HCT116 (cell line): ENCODE results near the gene TOX2.

Source experiments
- ATF3 ChIP-seq: IDR thresholded peaks from 2 replicates; pipeline ENCODE4 v1.6.1; 2012
- CTCF ChIP-seq, 3 experiments: fragments of 200-600 bp in 1 of 3; sonication (generic) in 1 of 3; IDR thresholded peaks in 2 of 3; conservative IDR thresholded peaks in 1 of 3; 2 replicates each; pipeline ENCODE4 v1.5.1; 2012 to 2017; ENCODE audit warnings: low read depth in 2 of 3, low read length in 2 of 3, antibody characterized with exemption in 1 of 3, borderline replicate concordance in 1 of 3, control low read depth in 1 of 3, mild to moderate bottlenecking in 1 of 3, mixed read lengths in 1 of 3, mixed run types in 1 of 3, moderate library complexity in 1 of 3; ENCODE audit not compliant: insufficient read depth in 1 of 3
- ELF1 ChIP-seq: IDR thresholded peaks from 2 replicates; pipeline ENCODE4 v1.6.1; 2012; ENCODE audit warnings: low read depth, borderline replicate concordance
- EZH2 ChIP-seq: fragments of 200-600 bp; sonication (generic); IDR thresholded peaks from 2 replicates; pipeline ENCODE4 v1.6.1; 2017; ENCODE audit warnings: antibody characterized with exemption, mixed run types
- FOSL1 ChIP-seq: IDR thresholded peaks from 2 replicates; pipeline ENCODE4 v1.6.1; 2012; ENCODE audit warnings: low read depth
- JUND ChIP-seq: IDR thresholded peaks from 2 replicates; pipeline ENCODE4 v1.6.1; 2012
- MAX ChIP-seq: IDR thresholded peaks from 2 replicates; pipeline ENCODE4 v1.6.1; 2012
- POLR2A ChIP-seq: IDR thresholded peaks from 2 replicates; pipeline ENCODE4 v1.7.0; 2011; ENCODE audit warnings: borderline replicate concordance; ENCODE audit not compliant: insufficient read depth, insufficient read length; ENCODE audit errors: extremely low read depth
- POLR2AphosphoS5 ChIP-seq: IDR thresholded peaks from 2 replicates; pipeline ENCODE4 v1.6.1; 2011; ENCODE audit warnings: mild to moderate bottlenecking, low read depth, low read length, moderate library complexity
- REST ChIP-seq: IDR thresholded peaks from 2 replicates; pipeline ENCODE4 v1.6.1; 2012; ENCODE audit warnings: low read depth
- SIN3A ChIP-seq: IDR thresholded peaks from 2 replicates; pipeline ENCODE4 v1.6.1; 2012; ENCODE audit warnings: low read depth
- ZFX ChIP-seq: fragments of 450-650 bp; IDR thresholded peaks from 2 replicates; pipeline ENCODE4 v1.6.1; 2017

- TF ChIP-seq CTCF (IDR thresholded peaks at IDR 0.05 in 2 of 3, conservative IDR thresholded peaks at IDR 0.05 in 1 of 3; ENCODE audit: borderline replicate concordance in 1 of 3, insufficient read depth in 1 of 3, low read depth in 2 of 3, low read length in 2 of 3), result no peak
- no peak for TF ChIP-seq POLR2A
- TF ChIP-seq MAX, result no peak
- TF ChIP-seq EZH2, result no peak
- no peak for TF ChIP-seq SIN3A
- TF ChIP-seq JUND, result no peak
- TF ChIP-seq FOSL1, result no peak
- no peak for TF ChIP-seq ZFX
- no peak for TF ChIP-seq ATF3
- no peak for TF ChIP-seq REST
- no peak for TF ChIP-seq ELF1
- TF ChIP-seq POLR2AphosphoS5, result no peak
These were observed 9.3 kb downstream of the TOX2 start for GRCh38 chr20:43923917-43924316.
